Limb (tissue), 2 donors: ENCODE results near the gene WARS2.

ENCODE experiments used
- DNase-seq, 2 donors: peaks; one replicate each; pipeline ENCODE4 v3.0.0-alpha.2; 2016; ENCODE audit errors: extremely low spot score in 2 of 2

The WARS2 gene

GRCh38 chr1:119083980-119084379 lies 56.5 kb downstream of the WARS2 start:
- DNase-seq: no peak

GRCh38 chr1:119083479-119083878 lies 57.0 kb downstream of the WARS2 start:
- no peak for DNase-seq

- DNase-seq: no peak
These were observed 58.8 kb downstream of the WARS2 start for GRCh38 chr1:119081700-119082099.

- DNase-seq: no peak
These were observed 59.2 kb downstream of the WARS2 start for GRCh38 chr1:119081267-119081666.

- DNase-seq: peak in 1 of 2 donors; percentile 38
These were observed 59.9 kb downstream of the WARS2 start for GRCh38 chr1:119080586-119080985.

- DNase-seq: no peak
These were observed 60.6 kb downstream of the WARS2 start for GRCh38 chr1:119079881-119080280.

GRCh38 chr1:119075614-119076013 lies 64.8 kb downstream of the WARS2 start:
- DNase-seq: no peak

- no peak for DNase-seq
These were observed 69.1 kb downstream of the WARS2 start for GRCh38 chr1:119071321-119071720.

GRCh38 chr1:119069682-119070081 lies 70.8 kb downstream of the WARS2 start:
- DNase-seq: no peak

GRCh38 chr1:119068427-119068826 lies 72.0 kb downstream of the WARS2 start:
- peak in 1 of 2 donors; percentile 27 for DNase-seq

GRCh38 chr1:119061700-119062099 lies 78.8 kb downstream of the WARS2 start:
- DNase-seq: no peak

- DNase-seq: no peak
These were observed 84.9 kb downstream of the WARS2 start for GRCh38 chr1:119055568-119055967.

GRCh38 chr1:119053917-119054316 lies 86.5 kb downstream of the WARS2 start:
- DNase-seq: no peak

- peak in 1 of 2 donors; percentile 52 for DNase-seq
These were observed 88.2 kb downstream of the WARS2 start for GRCh38 chr1:119052267-119052666.

- DNase-seq: no peak
These were observed 91.6 kb downstream of the WARS2 start for GRCh38 chr1:119048624-119049404.

GRCh38 chr1:119046785-119047438 lies 93.5 kb downstream of the WARS2 start:
- DNase-seq: peak in 1 of 2 donors; percentile 15

GRCh38 chr1:119046429-119046784 lies 94.0 kb downstream of the WARS2 start:
- no peak for DNase-seq

- DNase-seq: no peak
These were observed 95.2 kb downstream of the WARS2 start for GRCh38 chr1:119045096-119045746.

- no peak for DNase-seq
These were observed 99.5 kb downstream of the WARS2 start for GRCh38 chr1:119040906-119041305.

GRCh38 chr1:119040489-119040888 lies 100.0 kb downstream of the WARS2 start:
- DNase-seq: no peak

- DNase-seq: no peak
These were observed 102.1 kb downstream of the WARS2 start for GRCh38 chr1:119038363-119038762.

GRCh38 chr1:119034359-119034758 lies 106.1 kb downstream of the WARS2 start:
- no peak for DNase-seq

GRCh38 chr1:119032986-119033385 lies 107.5 kb downstream of the WARS2 start:
- DNase-seq: no peak
